Nucleus accumbens (tissue), 56 donors: ENCODE measurements around the gene KCNJ4.
A peak's percentile ranks its signal among the peaks of the same experiment; 100 is the strongest.

Source experiments
- DNase-seq, 56 donors: peaks; one replicate each; lab custom pipeline; 2025; lab: John Stamatoyannopoulos, UW

The KCNJ4 gene

GRCh38 chr22:38454353-38455075 lies 485 bp downstream of the KCNJ4 start:
- peak in 7 of 56 donors; percentile 10 to 43 (median 23) for DNase-seq

DNA sequence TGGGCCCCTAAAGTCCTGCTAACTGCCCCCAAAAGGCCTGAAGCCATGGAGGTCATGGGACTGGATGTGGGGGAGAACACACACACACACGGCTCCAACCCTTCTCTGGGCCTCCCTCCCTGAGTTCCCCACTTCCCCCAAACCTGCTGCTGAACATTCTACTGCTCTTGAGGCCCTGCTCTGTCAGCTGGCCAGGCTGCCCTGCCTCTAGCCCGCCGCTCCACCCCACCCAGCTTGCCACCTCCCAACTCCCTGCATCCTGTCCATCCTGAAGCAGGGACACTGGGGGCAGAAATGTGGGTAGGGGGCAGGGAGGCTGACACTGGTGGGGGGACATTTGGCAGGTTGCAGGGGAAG lies 1.0 kb downstream of the KCNJ4 start:
- DNase-seq: peak in 1 of 56 donors; percentile 42

- DNase-seq: peak in 1 of 56 donors; percentile 62
Measured at GRCh38 chr22:38453066-38453672, 1.8 kb downstream of the KCNJ4 start.

- DNase-seq: peak in 36 of 56 donors; percentile 15 to 81 (median 56)
Measured at GRCh38 chr22:38452373-38453065, 2.5 kb downstream of the KCNJ4 start.

DNA sequence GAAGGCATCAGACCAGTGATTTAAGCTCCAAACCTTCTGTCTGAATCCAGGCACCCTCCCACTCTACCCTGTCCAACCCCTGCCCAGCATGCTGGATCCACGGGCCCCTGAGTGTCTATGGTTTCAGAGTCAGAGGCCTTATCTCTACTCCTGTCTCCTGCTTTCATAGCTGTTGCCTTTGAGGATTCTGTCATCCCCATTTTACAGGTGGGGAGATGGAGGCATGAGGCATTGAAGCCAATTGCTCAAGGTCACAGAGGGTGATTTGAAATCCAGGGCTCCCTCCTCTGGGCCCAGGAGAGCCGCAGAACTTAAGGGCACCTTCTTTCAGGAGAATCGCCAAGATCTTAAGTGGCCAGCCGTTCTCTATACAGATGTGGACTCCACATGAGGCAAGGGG lies 3.1 kb downstream of the KCNJ4 start:
- DNase-seq: no peak

DNA sequence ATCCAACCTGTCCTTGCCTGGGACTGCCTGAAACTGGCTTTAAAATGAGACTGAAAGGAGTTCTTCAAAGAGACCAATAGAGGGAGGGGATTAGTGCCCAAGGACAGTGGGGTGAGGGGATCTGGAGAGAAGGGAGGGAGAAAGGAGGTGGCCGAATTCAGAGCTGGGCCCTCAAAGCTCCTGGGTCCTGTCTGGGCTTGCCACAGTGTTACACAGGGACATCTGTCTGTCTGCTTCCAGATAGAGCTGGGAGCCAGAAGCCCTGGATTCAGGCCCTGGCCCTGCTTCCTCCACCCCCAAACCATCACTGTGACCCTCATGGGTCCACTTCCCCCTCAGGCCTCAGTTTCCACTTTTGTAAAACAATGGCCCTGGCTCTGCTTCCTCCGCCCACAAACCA lies 3.6 kb downstream of the KCNJ4 start:
- DNase-seq: no peak

DNA sequence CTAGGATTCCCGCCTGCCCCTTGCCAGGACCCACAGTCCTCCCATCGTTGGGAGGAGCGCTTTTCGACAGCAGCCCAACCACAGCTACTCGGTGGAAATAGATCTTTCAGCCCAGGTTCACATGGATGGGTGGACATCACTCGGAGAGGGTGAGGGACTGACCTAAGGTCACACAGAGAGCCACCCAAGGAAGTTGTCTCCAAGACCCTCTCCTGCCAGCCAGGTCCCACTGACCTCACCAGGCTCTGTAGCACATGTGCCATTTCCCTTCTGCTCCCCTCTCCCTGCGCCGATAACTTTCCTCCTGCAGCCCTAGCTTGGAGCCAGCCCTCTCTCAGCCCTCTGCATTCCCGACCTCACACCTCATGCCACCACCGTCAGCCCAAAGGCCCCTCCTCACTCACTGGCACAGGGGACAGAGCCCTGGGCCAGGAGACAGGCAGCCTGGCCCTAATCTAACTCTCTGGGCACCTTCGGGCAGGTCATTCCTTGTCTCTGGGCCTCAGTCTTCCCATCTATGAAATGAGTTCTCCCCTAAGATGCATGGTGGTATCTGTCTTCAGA lies 4.7 kb downstream of the KCNJ4 start:
- DNase-seq: no peak

DNA sequence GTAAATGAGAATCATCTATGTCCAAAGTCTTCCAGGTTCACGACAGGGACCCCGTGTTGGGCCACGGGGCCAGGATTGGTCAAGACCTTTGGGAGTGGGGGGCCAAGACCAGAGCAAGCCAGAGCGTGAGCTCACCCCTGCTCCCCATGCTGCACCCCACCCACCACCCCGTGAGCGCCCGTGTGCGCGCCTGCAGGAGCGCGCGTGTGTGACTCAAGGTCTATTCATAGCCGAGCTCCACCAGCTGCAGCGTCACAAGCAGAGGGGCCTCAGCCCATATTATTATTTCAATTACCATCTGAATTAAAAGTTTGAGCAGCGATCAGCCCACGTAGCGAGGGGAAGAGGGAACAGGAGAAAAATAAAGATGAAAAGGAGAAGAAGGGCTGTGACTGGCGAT lies 5.2 kb downstream of the KCNJ4 start:
- peak in 35 of 56 donors; percentile 22 to 84 (median 52) for DNase-seq

- peak in 14 of 56 donors; percentile 8 to 61 (median 33) for DNase-seq
Measured at GRCh38 chr22:38448945-38449745, 5.9 kb downstream of the KCNJ4 start.

GRCh38 chr22:38446018-38446601 lies 8.9 kb downstream of the KCNJ4 start:
- DNase-seq: no peak

DNA sequence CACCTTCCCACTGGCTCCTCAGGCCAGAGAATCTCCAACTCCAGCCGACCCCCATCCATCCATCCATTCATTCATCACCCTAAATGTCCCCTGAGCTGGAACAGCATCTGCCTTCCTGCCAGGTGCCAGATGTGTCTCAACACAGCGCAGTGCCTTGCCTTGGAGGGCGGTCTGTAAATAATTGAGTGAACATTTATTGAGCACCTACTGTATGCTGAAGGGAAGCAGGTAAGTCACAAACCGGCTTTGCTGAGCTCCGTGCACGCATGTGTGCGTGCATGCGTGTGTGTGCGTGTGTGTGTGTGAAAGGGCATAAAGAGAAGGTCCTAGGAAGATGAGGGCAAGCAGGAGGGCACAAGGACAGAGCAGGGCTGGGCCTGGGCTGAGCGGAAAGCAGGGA lies 10.2 kb downstream of the KCNJ4 start:
- DNase-seq: no peak

DNA sequence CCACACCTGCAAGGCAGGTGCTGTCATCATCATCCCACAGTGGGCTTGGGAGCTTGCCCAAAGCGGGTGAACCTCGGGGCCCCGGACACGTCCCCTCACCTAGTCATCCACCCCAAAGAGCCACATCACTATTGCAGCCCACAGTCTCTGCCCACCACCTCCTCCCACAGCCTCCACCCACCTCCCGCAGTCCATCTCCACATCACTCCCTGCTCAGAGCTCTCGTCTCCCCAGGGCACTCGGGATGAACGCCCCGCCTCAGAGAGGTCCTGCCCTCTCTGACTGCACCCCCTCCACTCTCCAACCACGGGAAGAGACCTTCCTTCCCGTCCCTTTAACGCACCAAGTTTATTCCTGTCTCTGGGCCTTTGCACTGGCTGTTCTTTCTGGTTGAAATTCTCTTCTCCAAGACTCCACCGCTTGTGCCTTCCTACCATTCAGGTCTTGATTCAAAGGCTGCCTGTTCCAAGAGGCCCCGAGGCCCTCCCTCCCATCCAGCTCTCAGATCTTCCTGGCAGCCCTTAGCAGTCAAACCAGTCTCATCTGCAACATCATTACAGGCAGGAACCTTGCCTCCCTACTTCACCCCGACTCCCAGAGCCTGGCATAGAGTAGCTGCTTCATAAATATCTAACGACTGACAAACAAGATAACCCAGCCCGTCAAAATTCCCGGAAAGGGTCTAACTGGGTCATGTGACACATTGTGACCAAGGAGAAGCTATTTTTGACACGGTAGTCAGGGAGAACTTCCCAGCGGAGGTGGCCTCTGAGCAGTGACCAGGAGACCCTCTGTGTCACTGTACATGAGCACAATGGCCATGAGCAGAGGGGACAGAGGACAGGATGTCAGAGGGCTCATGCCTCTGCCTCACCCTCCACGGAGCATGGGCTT lies 11.1 kb downstream of the KCNJ4 start:
- no peak for DNase-seq

- no peak for DNase-seq
Measured at GRCh38 chr22:38442967-38443627, 11.9 kb downstream of the KCNJ4 start.

DNA sequence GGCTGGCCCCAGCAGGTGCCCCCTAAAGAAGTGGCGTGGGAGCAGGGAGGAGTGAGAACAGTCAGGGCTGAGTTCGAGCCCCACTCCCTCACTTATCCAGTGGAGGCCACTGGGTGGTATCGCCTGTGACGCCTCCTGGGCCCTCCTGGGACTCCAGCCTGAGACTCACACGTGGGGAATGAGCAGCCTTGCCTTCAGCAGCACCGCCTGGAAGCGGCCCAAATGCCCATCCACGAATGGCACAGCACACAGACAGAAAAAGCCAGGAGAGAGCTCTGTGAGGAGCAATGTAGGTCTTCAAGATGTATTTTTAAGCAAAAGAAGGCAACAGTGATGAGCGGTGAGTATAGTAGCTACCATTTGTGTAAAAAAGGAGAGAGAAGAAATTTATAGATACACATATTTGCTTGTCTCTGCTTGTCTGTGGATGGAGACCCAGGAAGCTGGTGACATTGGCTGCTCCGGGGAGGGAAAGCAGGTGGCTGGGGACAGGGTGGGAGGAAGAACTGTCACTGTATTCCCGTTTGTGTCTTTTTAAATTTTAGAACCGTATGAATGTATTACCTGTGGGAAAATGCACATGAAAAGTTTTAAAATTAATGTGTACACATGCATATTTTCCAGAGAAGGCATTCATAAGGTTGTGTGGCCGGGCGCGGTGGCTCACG lies 13.2 kb downstream of the KCNJ4 start:
- peak in 3 of 56 donors; percentile 10 to 23 (median 14) for DNase-seq

GRCh38 chr22:38440747-38441350 lies 14.2 kb downstream of the KCNJ4 start:
- no peak for DNase-seq

DNA sequence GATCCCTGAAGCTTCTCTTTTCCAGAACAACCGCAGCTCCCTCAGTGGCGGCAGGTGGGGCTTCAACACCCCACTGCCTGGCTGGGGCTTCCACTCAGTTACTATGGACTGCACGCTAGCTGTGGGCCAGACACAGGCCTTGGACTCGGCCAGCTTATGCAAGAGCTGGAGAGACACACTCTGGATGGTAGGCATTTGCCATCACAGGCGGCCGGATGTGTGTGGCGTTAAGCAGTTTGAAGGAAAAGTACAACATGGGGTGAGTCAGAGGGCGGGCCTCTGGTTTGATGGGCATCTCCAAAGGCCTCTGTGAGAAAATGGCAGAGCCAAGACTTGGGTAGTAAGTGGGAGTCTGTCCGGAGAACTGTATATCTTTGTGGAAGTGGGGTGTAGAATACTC lies 17.6 kb downstream of the KCNJ4 start:
- DNase-seq: peak in 1 of 56 donors; percentile 26

DNA sequence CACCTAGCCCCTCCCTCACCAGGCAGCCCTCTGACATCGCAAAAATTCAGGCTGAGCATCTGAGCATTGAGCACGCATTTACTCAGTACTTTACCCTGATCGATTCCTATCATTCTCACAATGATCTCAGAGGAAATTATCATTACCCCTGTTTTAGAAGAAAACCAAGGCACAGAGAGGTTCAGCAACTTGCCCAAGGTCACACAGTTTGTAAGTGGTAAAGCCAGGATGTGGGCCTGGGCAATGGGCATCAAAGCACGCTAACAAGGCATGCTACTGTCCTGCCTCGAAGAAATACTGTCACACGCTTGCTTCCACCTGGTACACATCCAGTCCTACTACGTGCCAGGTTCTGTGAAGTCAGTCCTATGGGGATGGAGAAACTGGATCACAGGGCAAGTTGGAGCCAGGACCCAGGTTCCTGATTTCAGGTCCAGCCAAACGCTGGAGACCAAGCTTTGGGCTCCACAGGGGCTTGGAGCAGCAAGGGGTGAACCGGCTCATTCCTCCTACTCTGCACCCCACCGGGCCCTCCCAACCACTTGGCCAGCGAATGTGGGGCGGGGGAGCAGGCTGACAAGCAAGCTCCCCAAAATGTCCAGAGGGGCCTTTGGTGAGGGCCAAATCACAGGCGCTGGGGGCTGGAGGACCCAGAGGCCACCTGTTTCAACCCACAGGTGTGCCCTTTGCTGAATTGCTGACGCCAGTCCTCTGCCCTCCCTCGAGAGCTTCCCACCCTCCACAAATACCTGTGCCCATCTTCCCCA lies 18.2 kb downstream of the KCNJ4 start:
- DNase-seq: no peak
